D721Med (cell line): ENCODE measurements around the gene SPATA33.
"Not testable (repeated sequence)": the region's sequence is repeated elsewhere in the genome, so short reads cannot be mapped to it uniquely, and the experiment has no call there.

Experiments
- DNase-seq: peaks from one replicate; pipeline ENCODE4 v3.0.0; 2011; ENCODE audit warnings: low spot score; ENCODE audit not compliant: insufficient read length
- FAIRE-seq: peaks from 2 replicates; lab custom pipeline; 2011; peaks lifted over from hg19 to GRCh38; lab: Jason Lieb, UNC
- CTCF ChIP-seq: IDR thresholded peaks from 2 replicates; pipeline ENCODE4 v1.5.1; 2012; ENCODE audit warnings: mild to moderate bottlenecking, control low read depth; ENCODE audit not compliant: insufficient read depth; ENCODE audit errors: missing control alignments

The SPATA33 gene

DNA sequence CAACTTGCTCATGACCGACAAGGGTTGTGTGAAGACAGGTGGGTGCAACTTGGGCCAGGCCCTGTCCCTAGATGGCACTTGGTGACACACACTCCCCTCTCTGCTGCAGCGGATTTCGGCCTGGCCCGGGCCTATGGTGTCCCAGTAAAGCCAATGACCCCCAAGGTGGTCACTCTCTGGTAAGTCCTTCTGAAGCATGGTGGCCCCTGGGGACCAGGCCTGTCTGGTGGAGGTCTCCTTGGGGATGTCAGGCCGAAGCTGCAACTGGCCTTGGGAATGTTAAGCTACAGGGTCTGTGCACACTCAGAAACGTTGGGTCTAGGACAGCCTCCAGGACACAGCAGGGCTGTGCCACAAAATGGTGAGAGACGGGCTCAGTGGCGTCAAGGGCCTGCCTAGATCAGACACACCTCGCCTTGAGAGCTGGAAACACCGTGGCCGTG is 35.7 kb downstream of the SPATA33 start:
- FAIRE-seq = no peak
- TF ChIP-seq CTCF = no peak
- no peak for DNase-seq

DNA sequence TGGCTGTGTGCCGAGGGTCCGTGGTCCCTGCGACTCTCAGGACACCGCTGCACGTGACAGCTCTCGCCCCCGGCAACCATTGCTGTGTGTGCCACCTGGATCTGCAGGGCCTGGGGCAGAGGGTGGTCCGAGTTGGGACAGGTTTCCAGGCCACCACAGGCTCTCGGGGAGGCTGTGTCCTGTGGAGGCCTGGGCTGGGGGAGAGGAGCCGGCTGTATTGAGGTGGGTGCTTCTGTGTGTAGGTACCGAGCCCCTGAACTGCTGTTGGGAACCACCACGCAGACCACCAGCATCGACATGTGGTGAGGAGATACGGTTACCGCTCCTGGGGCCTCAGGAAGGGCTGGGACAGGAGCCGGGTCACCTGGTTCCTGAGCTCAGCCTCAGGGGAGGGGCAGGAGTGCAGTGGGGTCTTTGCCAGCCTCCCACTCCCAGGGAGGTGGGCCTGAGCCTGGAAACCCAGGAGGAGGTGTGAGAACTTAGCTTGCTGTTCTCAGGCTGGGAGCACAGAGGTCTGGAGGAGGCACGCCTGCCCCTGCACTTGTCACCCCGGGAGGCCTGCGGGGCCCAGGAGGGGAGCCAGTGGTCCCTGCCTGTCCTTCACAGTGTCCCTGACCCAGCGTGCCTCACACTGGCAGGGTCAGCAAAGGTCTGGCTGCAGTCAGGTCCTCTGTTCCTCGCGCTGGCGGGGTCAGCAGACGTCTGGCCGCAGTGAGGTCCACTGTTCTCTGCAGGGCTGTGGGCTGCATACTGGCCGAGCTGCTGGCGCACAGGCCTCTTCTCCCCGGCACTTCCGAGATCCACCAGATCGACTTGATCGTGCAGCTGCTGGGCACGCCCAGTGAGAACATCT is 36.5 kb downstream of the SPATA33 start:
- no peak for FAIRE-seq
- no peak for TF ChIP-seq CTCF
- no peak for DNase-seq

- not testable (repeated sequence) for DNase-seq, FAIRE-seq
Measured at GRCh38 chr16:89694784-89695085, 37.1 kb downstream of the SPATA33 start.

DNA sequence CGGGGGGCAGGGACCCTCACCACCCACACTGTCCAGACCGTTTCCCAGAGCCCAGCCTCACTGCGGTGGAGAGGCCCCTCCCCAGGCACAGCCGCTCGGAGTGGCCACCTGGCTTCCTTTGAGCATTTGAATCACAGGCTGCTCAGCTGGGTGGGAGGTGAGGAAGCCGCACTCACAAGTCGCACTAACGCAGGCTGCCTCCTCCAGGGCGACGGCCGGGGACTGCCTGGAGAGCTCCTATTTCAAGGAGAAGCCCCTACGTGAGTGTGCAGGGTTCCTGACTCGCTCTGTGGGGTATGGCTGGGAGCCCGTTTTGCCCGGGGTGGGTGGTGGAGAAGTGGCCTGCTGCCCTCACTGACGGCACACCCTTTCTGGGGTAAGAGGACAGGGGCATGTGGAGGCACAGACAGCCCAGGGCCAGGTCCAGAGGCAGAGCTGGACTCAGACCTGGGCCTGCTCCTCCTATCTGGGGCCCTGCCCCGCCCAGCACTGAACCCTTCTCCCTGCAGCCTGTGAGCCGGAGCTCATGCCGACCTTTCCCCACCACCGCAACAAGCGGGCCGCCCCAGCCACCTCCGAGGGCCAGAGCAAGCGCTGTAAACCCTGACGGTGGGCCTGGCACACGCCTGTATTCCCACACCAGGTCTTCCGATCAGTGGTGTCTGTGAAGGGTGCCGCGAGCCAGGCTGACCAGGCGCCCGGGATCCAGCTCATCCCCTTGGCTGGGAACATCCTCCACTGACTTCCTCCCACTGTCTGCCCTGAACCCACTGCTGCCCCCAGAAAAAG is 37.6 kb downstream of the SPATA33 start:
- FAIRE-seq (no peak), DNase-seq (no peak)
- TF ChIP-seq CTCF = no peak

DNA sequence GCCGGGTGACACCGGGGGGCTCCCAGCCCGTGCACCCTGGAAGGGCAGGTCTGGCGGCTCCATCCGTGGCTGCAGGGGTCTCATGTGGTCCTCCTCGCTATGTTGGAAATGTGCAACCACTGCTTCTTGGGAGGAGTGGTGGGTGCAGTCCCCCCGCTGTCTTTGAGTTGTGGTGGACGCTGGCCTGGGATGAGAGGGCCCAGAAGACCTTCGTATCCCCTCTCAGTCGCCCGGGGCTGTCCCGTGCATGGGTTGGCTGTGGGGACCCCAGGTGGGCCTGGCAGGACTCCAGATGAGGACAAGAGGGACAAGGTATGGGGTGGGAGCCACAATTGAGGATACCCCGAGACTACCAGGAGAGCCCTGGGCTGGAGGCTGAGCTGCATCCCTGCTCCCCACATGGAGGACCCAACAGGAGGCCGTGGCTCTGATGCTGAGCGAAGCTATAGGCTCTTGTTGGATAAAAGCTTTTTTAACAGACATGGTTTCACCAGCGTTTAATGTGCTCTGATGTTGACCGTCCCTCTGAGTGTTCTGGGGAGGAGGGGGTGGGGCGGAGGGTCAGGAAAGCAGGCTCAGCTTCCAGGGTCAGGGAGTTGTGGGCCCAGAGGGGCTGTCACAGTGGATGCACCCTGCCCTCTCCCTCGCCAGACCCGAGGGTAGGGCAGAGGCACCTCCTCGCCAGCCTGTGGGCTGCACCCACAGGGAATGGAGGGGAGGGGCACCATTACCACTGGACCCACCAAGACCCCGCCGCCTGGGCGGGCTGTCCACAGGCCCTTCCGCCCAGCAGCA is 38.4 kb downstream of the SPATA33 start:
- FAIRE-seq (no peak), DNase-seq (no peak)
- TF ChIP-seq CTCF = no peak

DNA sequence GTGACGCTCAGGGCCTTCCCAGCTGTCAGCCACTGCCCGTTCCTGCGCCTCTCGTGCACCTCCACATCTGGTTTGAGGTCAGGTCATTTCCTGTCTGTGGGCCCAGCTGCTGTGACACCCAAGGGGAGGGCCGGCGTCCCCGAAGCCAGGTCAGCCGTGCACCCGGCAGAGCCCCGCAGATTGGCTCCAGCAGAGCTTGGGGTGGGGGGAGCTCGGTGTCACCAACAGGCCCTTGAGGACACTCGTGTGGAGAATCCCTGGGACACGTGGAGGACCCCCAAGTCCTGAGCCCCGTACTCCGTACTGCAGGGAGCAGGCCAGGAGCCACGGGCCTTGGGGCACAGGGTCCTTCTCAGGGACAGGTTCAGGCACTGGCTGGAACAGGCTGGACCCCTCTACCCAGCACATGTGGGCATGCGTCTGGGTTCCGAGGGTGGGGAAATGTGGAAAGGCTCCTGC is 39.1 kb downstream of the SPATA33 start:
- FAIRE-seq (no peak), DNase-seq (no peak)
- no peak for TF ChIP-seq CTCF

DNA sequence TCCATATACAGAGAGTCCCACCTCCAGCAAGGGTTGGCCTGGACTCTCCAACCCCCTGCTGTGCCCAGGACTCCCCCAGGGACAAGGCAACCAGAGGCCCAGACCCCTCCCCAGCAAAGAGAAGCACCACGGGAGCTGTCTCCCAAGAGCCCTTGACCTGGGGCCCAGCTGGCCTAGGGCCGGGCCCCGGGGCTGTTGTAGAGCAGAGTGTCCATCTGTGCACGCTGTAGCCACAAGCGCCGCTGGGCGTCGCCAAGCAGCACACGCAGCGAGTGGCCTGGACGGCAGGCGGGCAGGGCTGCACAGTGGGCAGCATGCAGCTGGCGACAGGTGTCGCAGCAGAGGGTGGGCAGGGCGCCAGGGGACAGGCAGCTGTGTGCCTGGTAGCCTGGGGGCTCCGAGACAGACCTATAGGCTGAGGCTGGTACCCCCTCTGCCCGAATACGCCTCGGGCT is 39.6 kb downstream of the SPATA33 start:
- no peak for TF ChIP-seq CTCF
- DNase-seq (no peak), FAIRE-seq (no peak)
